Thyroid gland (tissue), 4 donors: ENCODE data around the gene CACNA1I. TPM values are rescaled to one million over a fixed set of nuclear protein-coding genes. Genes with fewer than 3 reads are reported as not detected.

ENCODE experiments used
- DNase-seq, 2 donors: peaks; one replicate each; pipeline ENCODE4 v3.0.0-alpha.2; 2019
- H3K27ac ChIP-seq, 3 donors: fragments of 200-600 bp; sonication (generic); 1 replicate in 2 of 3; 2 replicates in 1 of 3; pipeline ENCODE4 v1.5.1; 2016 to 2019; ENCODE audit warnings: mild to moderate bottlenecking in 1 of 3, moderate library complexity in 1 of 3
- H3K27me3 ChIP-seq: fragments of 200-600 bp; sonication (generic); one replicate; pipeline ENCODE4 v1.5.1; 2019
- H3K36me3 ChIP-seq, 2 donors: fragments of 200-600 bp; sonication (generic); one replicate each; pipeline ENCODE4 v1.5.1; 2016 to 2019
- H3K4me1 ChIP-seq, 2 donors: fragments of 200-600 bp; sonication (generic); one replicate each; pipeline ENCODE4 v1.5.1; 2017 to 2019
- H3K4me3 ChIP-seq, 3 donors: fragments of 200-600 bp; sonication (generic); replicated peaks in 1 of 3; 1 replicate in 2 of 3; 2 replicates in 1 of 3; pipeline ENCODE4 v1.5.1; 2016; ENCODE audit warnings: mild to moderate bottlenecking in 1 of 3
- H3K9me3 ChIP-seq: fragments of 200-600 bp; sonication (generic); one replicate; pipeline ENCODE4 v1.5.1; 2017
- POLR2A ChIP-seq, 2 donors: fragments of 450-650 bp; IDR thresholded peaks; one replicate each; pipeline ENCODE4 v1.6.1; 2017; ENCODE audit warnings: antibody characterized with exemption in 2 of 2, mild to moderate bottlenecking in 2 of 2, moderate library complexity in 1 of 2
- WGBS, 2 donors: methylation state at CpG; one replicate each; pipeline ENCODE4 v1.1.5; 2017; 5-methylcytosine and 5-hydroxymethylcytosine counted together
- intact Hi-C: fragments of 100-400 bp; cut with DNase I; formaldehyde crosslinking; loops from one replicate; pipeline ENCODE4 v1.15.1; 2023
- total RNA-seq, 4 donors: library from RNA; depleted of rRNA; stranded (reverse); fragments of >200 nt; gene quantifications; one replicate each; pipeline ENCODE4 v1.2.3, GENCODE V29; 2016
- TF ChIP-seq, protein P1 (sequence below), 6 experiments: fragments of 200-600 bp in 3 of 6; fragments of 450-650 bp in 3 of 6; sonication (generic) in 3 of 6; IDR thresholded peaks; one replicate each; pipeline ENCODE4 v1.5.1; 2016 to 2019; ENCODE audit warnings: antibody characterized with exemption in 6 of 6, mild to moderate bottlenecking in 2 of 6, inconsistent platforms in 1 of 6, moderate library complexity in 1 of 6

CACNA1I gene
- total RNA-seq, 4 donors from 2014 or later = 3.7 to 10.7 (median 6.4) TPM

GRCh38 chr22:39665661-39666431 lies 95.3 kb downstream of the CACNA1I start:
- peak; percentile 73 to 81 for DNase-seq
- peaks cover 14 to 26% of the 10 kb centered on the region in 2 donors for H3K4me1 ChIP-seq
- H3K27me3 ChIP-seq = peaks cover 5% of the 10 kb centered on the region
- H3K36me3 ChIP-seq = no peaks in the 10 kb centered on the region
- peak overlapping the region; percentile 8 to 75 (median 55) for H3K27ac ChIP-seq
- H3K4me3 ChIP-seq = no peak overlapping the region
- intact Hi-C loops = no loop called here
- 74 to 77% methylated on average over 15 to 16 of the region's 16 CpGs for WGBS, 2 donors
- no peak for TF ChIP-seq POLR2A (IDR thresholded peaks at IDR 0.05)
- H3K9me3 ChIP-seq = no peaks in the 10 kb centered on the region

DNA sequence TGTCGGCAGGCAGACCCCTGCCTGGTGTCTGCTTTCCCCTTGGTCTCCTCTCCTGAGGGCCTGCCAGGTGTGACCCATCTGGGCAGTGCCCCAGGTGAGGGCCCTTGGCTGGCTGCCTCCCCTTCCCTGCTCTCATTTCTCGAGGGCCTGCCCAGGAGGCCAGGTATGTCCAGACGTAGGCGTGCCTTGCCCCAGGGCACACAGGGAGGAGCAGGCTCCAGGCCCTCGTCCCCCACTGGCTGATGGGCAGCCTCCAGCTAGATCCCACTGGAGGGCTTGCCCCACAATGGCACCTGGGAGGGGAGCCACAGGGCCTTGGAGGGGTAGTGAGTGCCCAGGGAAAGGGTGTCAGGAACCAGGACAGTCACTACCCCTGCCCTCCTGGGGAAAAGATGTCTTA lies 95.9 kb downstream of the CACNA1I start:
- 37 to 53% methylated on average over 2 to 3 of the region's 5 CpGs for WGBS, 2 donors
- TF ChIP-seq, protein P1, sequence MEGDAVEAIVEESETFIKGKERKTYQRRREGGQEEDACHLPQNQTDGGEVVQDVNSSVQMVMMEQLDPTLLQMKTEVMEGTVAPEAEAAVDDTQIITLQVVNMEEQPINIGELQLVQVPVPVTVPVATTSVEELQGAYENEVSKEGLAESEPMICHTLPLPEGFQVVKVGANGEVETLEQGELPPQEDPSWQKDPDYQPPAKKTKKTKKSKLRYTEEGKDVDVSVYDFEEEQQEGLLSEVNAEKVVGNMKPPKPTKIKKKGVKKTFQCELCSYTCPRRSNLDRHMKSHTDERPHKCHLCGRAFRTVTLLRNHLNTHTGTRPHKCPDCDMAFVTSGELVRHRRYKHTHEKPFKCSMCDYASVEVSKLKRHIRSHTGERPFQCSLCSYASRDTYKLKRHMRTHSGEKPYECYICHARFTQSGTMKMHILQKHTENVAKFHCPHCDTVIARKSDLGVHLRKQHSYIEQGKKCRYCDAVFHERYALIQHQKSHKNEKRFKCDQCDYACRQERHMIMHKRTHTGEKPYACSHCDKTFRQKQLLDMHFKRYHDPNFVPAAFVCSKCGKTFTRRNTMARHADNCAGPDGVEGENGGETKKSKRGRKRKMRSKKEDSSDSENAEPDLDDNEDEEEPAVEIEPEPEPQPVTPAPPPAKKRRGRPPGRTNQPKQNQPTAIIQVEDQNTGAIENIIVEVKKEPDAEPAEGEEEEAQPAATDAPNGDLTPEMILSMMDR (IDR thresholded peaks at IDR 0.05) = no peak
- no peak for TF ChIP-seq POLR2A (IDR thresholded peaks at IDR 0.05)
- Histone ChIP-seq H3K9me3 (no peaks in the 10 kb centered on the region), H3K4me1 (peaks cover 14 to 26% of the 10 kb centered on the region in 2 donors), H3K27me3 (peaks cover 5% of the 10 kb centered on the region), H3K4me3 (no peak overlapping the region), H3K27ac (peak overlapping the region; percentile 8 to 75 (median 64)), H3K36me3 (no peaks in the 10 kb centered on the region)
- intact Hi-C loops = no loop called here
- peak; percentile 95 to 97 for DNase-seq

DNA sequence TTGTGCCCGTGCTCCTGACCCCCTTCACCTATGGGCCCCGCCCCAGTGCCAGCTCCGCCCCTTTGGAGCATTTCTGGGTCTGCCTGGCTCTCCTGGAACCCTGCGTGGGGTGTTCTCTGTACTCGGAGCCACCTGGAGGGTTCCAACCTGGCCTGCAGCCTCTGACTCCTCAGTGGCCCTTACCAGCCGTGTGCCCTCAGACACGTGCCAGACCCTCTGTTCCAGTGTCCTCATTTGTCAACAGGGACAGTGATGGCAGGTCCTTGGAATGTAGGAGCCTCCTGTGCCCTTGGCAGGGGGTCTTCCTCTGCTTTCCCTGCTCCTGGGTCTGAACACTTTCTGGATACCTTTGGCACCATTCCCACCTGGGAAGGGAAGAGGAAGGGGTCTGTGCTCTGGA lies 96.4 kb downstream of the CACNA1I start:
- no peak overlapping the region for H3K4me3 ChIP-seq
- WGBS, 2 donors = 18 to 40% methylated on average over 3 to 7 of the region's 7 CpGs
- intact Hi-C loops = no loop called here
- no peaks in the 10 kb centered on the region for H3K9me3 ChIP-seq
- no peaks in the 10 kb centered on the region for H3K36me3 ChIP-seq
- peaks cover 5% of the 10 kb centered on the region for H3K27me3 ChIP-seq
- peak overlapping the region; percentile 8 to 75 (median 64) for H3K27ac ChIP-seq
- TF ChIP-seq, protein P1 (IDR thresholded peaks at IDR 0.05) = no peak
- no peak for TF ChIP-seq POLR2A (IDR thresholded peaks at IDR 0.05)
- peaks cover 14 to 26% of the 10 kb centered on the region in 2 donors for H3K4me1 ChIP-seq
- peak; percentile 60 to 81 for DNase-seq

DNA sequence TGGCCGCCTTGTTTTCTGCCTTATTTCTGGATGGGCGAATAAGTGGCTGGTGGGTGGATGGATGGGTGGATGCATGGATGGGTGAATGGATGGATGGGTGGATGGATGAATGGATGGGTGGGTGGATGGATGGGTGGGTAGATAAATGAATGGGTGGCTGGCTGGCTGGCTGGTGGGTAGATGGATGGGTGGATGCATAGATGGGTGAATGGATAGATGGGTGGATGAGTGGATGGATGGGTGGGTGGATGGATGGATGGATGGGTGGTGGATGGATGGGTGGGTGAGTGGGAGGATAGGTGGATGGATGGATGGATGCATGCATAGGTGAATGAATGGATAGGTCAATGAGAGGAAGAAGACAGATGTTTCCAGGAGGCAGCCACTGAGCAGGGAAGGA lies 98.9 kb downstream of the CACNA1I start:
- WGBS, 2 donors = 96 to 97% methylated on average over 2 of the region's 2 CpGs
- Histone ChIP-seq H3K27ac (no peak overlapping the region), H3K27me3 (no peaks in the 10 kb centered on the region), H3K9me3 (no peaks in the 10 kb centered on the region), H3K36me3 (no peaks in the 10 kb centered on the region), H3K4me3 (no peak overlapping the region), H3K4me1 (peaks cover 14 to 26% of the 10 kb centered on the region in 2 donors)
- intact Hi-C loops = no loop called here
- no peak for DNase-seq
- TF ChIP-seq POLR2A (IDR thresholded peaks at IDR 0.05) = no peak
- TF ChIP-seq, protein P1 (IDR thresholded peaks at IDR 0.05) = no peak

GRCh38 chr22:39671936-39672335 lies 101.4 kb downstream of the CACNA1I start:
- Histone ChIP-seq H3K36me3 (no peaks in the 10 kb centered on the region), H3K4me3 (no peak overlapping the region), H3K9me3 (no peaks in the 10 kb centered on the region), H3K27me3 (no peaks in the 10 kb centered on the region), H3K4me1 (peaks cover 2 to 4% of the 10 kb centered on the region in 2 donors), H3K27ac (no peak overlapping the region)
- intact Hi-C loops = no loop called here
- TF ChIP-seq, protein P1 (IDR thresholded peaks at IDR 0.05) = no peak
- no peak for TF ChIP-seq POLR2A (IDR thresholded peaks at IDR 0.05)
- no peak for DNase-seq
- 94 to 97% methylated on average over 3 of the region's 3 CpGs for WGBS, 2 donors
